Neural cell (in vitro differentiated cells): ENCODE data around the gene LRRIQ4. TPM values are rescaled to one million over a fixed set of nuclear protein-coding genes. Genes with fewer than 3 reads are reported as not detected.

Experiments
- H2AFZ ChIP-seq: fragments of 200-600, 300-800 bp; sonication (generic), shearing (Covaris generic); 2 replicates; pipeline ENCODE4 v1.6.0; 2014; ENCODE audit warnings: low read depth, mild to moderate bottlenecking, antibody characterized with exemption, low read length, moderate library complexity
- H3F3A ChIP-seq: fragments of 200-600 bp; shearing (Covaris generic); 2 replicates; pipeline ENCODE4 v1.6.1; 2016; ENCODE audit warnings: mild to moderate bottlenecking, moderate library complexity, mixed read lengths, antibody characterized with exemption, low read length; ENCODE audit not compliant: insufficient read depth, poor library complexity, severe bottlenecking
- H3K27ac ChIP-seq: fragments of 200-600, 300-800 bp; sonication (generic), shearing (Covaris generic); 2 replicates; pipeline ENCODE4 v1.5.1; 2014; ENCODE audit warnings: mild to moderate bottlenecking, low read length, moderate library complexity
- H3K27me3 ChIP-seq: fragments of 300-800, 200-600 bp; sonication (generic), shearing (Covaris generic); 2 replicates; pipeline ENCODE4 v1.6.0; 2014; ENCODE audit warnings: mild to moderate bottlenecking, low read depth, low read length, moderate library complexity; ENCODE audit not compliant: insufficient read depth
- H3K36me3 ChIP-seq: fragments of 300-800, 200-600 bp; sonication (generic), shearing (Covaris generic); 2 replicates; pipeline ENCODE4 v1.5.1; 2014; ENCODE audit warnings: mild to moderate bottlenecking, antibody characterized with exemption, low read length, moderate library complexity; ENCODE audit not compliant: insufficient read depth
- H3K4me2 ChIP-seq: fragments of 300-800, 200-600 bp; sonication (generic), shearing (Covaris generic); 2 replicates; pipeline ENCODE4 v1.6.0; 2014; ENCODE audit warnings: mild to moderate bottlenecking, low read length
- H3K4me3 ChIP-seq: fragments of 300-800, 200-600 bp; sonication (generic), shearing (Covaris generic); 2 replicates; pipeline ENCODE4 v1.5.1; 2014; ENCODE audit warnings: mild to moderate bottlenecking, low read length, moderate library complexity
- H3K79me2 ChIP-seq: fragments of 200-600 bp; shearing (Covaris generic); replicated peaks from 2 replicates; pipeline ENCODE4 v1.6.0; 2014; ENCODE audit warnings: mild to moderate bottlenecking, low read length, moderate library complexity; ENCODE audit not compliant: insufficient read depth
- H3K9ac ChIP-seq: fragments of 300-800, 200-600 bp; sonication (generic), shearing (Covaris generic); 2 replicates; pipeline ENCODE4 v1.6.1; 2016; ENCODE audit warnings: mild to moderate bottlenecking, low read length, mixed read lengths
- H3K9me2 ChIP-seq: fragments of 200-600 bp; shearing (Covaris generic); 2 replicates; pipeline ENCODE4 v1.6.1; 2016; ENCODE audit warnings: mild to moderate bottlenecking, low read length, mixed read lengths; ENCODE audit not compliant: insufficient read depth
- H3K9me3 ChIP-seq: fragments of 200-600, 300-800 bp; sonication (generic), shearing (Covaris generic); 2 replicates; pipeline ENCODE4 v1.6.1; 2016; ENCODE audit warnings: mild to moderate bottlenecking, mixed run types, low read length, moderate library complexity, mixed read lengths
- H4K20me1 ChIP-seq: fragments of 200-600 bp; shearing (Covaris generic); 2 replicates; pipeline ENCODE4 v1.6.1; 2016; ENCODE audit warnings: mild to moderate bottlenecking, mixed run types; ENCODE audit not compliant: insufficient read depth
- EP300 ChIP-seq: fragments of 450-650 bp; conservative IDR thresholded peaks from 2 replicates; pipeline ENCODE4 v1.6.1; 2014; ENCODE audit warnings: antibody characterized with exemption, mild to moderate bottlenecking, moderate library complexity; ENCODE audit not compliant: poor library complexity, severe bottlenecking
- EZH2 ChIP-seq: fragments of 200-600, 300-800 bp; shearing (Covaris generic), sonication (generic); IDR thresholded peaks from 2 replicates; pipeline ENCODE4 v1.6.1; 2014; ENCODE audit warnings: antibody characterized with exemption, low read length, borderline replicate concordance, mild to moderate bottlenecking; ENCODE audit not compliant: insufficient read depth, poor library complexity, severe bottlenecking
- MXI1 ChIP-seq: fragments of 450-650 bp; conservative IDR thresholded peaks from 2 replicates; pipeline ENCODE4 v1.6.1; 2014; ENCODE audit warnings: antibody characterized with exemption, mild to moderate bottlenecking; ENCODE audit not compliant: poor library complexity, severe bottlenecking
- POLR2AphosphoS5 ChIP-seq: IDR thresholded peaks from 2 replicates; pipeline ENCODE4 v1.6.1; 2012
- RAD21 ChIP-seq: fragments of 450-650 bp; conservative IDR thresholded peaks from 2 replicates; pipeline ENCODE4 v1.6.1; 2014; ENCODE audit warnings: antibody characterized with exemption, mild to moderate bottlenecking, moderate library complexity
- SMC3 ChIP-seq: fragments of 450-650 bp; conservative IDR thresholded peaks from 2 replicates; pipeline ENCODE4 v1.6.1; 2014; ENCODE audit warnings: antibody characterized with exemption, mild to moderate bottlenecking, moderate library complexity; ENCODE audit not compliant: poor library complexity
- TAF1 ChIP-seq: IDR thresholded peaks from 2 replicates; pipeline ENCODE4 v1.6.1; 2012; ENCODE audit warnings: low read depth
- polyA plus RNA-seq: library from polyadenylated mRNA; depleted of rRNA; stranded (reverse); fragments of >200 nt; gene quantifications from 2 replicates; pipeline ENCODE4 v1.2.3, GENCODE V29; 2014
- TF ChIP-seq, protein P1 (sequence below): IDR thresholded peaks from 2 replicates; pipeline ENCODE4 v1.6.1; 2012; ENCODE audit warnings: borderline replicate concordance
- TF ChIP-seq, protein P2 (sequence below): fragments of 450-650 bp; IDR thresholded peaks from 2 replicates; pipeline ENCODE4 v1.5.1; 2014; ENCODE audit warnings: antibody characterized with exemption, mild to moderate bottlenecking, moderate library complexity; ENCODE audit not compliant: poor library complexity, severe bottlenecking

The LRRIQ4 gene
- polyA plus RNA-seq, 1 donor from 2014 or later: not detected

GRCh38 chr3:169838511-169839030, 25.9 kb downstream of the LRRIQ4 start:
- TF ChIP-seq TAF1: no peak
- no peak for TF ChIP-seq SMC3
- TF ChIP-seq RAD21: no peak
- no peak for TF ChIP-seq EP300
- TF ChIP-seq MXI1: no peak
- TF ChIP-seq, protein P1, sequence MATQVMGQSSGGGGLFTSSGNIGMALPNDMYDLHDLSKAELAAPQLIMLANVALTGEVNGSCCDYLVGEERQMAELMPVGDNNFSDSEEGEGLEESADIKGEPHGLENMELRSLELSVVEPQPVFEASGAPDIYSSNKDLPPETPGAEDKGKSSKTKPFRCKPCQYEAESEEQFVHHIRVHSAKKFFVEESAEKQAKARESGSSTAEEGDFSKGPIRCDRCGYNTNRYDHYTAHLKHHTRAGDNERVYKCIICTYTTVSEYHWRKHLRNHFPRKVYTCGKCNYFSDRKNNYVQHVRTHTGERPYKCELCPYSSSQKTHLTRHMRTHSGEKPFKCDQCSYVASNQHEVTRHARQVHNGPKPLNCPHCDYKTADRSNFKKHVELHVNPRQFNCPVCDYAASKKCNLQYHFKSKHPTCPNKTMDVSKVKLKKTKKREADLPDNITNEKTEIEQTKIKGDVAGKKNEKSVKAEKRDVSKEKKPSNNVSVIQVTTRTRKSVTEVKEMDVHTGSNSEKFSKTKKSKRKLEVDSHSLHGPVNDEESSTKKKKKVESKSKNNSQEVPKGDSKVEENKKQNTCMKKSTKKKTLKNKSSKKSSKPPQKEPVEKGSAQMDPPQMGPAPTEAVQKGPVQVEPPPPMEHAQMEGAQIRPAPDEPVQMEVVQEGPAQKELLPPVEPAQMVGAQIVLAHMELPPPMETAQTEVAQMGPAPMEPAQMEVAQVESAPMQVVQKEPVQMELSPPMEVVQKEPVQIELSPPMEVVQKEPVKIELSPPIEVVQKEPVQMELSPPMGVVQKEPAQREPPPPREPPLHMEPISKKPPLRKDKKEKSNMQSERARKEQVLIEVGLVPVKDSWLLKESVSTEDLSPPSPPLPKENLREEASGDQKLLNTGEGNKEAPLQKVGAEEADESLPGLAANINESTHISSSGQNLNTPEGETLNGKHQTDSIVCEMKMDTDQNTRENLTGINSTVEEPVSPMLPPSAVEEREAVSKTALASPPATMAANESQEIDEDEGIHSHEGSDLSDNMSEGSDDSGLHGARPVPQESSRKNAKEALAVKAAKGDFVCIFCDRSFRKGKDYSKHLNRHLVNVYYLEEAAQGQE: no peak
- TF ChIP-seq, protein P2, sequence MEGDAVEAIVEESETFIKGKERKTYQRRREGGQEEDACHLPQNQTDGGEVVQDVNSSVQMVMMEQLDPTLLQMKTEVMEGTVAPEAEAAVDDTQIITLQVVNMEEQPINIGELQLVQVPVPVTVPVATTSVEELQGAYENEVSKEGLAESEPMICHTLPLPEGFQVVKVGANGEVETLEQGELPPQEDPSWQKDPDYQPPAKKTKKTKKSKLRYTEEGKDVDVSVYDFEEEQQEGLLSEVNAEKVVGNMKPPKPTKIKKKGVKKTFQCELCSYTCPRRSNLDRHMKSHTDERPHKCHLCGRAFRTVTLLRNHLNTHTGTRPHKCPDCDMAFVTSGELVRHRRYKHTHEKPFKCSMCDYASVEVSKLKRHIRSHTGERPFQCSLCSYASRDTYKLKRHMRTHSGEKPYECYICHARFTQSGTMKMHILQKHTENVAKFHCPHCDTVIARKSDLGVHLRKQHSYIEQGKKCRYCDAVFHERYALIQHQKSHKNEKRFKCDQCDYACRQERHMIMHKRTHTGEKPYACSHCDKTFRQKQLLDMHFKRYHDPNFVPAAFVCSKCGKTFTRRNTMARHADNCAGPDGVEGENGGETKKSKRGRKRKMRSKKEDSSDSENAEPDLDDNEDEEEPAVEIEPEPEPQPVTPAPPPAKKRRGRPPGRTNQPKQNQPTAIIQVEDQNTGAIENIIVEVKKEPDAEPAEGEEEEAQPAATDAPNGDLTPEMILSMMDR: no peak
- no peaks in the 10 kb centered on the region for H3K36me3 ChIP-seq
- no peaks in the 10 kb centered on the region for H3K9me3 ChIP-seq
- no peak overlapping the region for H3K27ac ChIP-seq
- H3K79me2 ChIP-seq: no peaks in the 10 kb centered on the region
- no peak overlapping the region for H3K9ac ChIP-seq
- no peak overlapping the region for H3K4me3 ChIP-seq
- no peaks in the 10 kb centered on the region for H4K20me1 ChIP-seq
- no peaks in the 10 kb centered on the region for H3K9me2 ChIP-seq
- no peaks in the 10 kb centered on the region for H3K27me3 ChIP-seq
- no peak overlapping the region for H3K4me2 ChIP-seq
- no peaks in the 10 kb centered on the region for H3F3A ChIP-seq
- no peak overlapping the region for H2AFZ ChIP-seq

GRCh38 chr3:169841171-169841570, 28.5 kb downstream of the LRRIQ4 start:
- no peak overlapping the region for H3K9ac ChIP-seq
- H3K27ac ChIP-seq: no peak overlapping the region
- H3K27me3 ChIP-seq: no peaks in the 10 kb centered on the region
- no peaks in the 10 kb centered on the region for H3F3A ChIP-seq
- H3K79me2 ChIP-seq: no peaks in the 10 kb centered on the region
- no peak overlapping the region for H3K4me2 ChIP-seq
- no peak for TF ChIP-seq POLR2AphosphoS5
- TF ChIP-seq EP300: no peak
- no peak for TF ChIP-seq EZH2
- TF ChIP-seq MXI1: no peak
- TF ChIP-seq SMC3: no peak
- TF ChIP-seq, protein P1: no peak
- TF ChIP-seq, protein P2: no peak
- no peak for TF ChIP-seq TAF1
- TF ChIP-seq RAD21: no peak
- no peaks in the 10 kb centered on the region for H3K36me3 ChIP-seq
- H3K9me3 ChIP-seq: no peaks in the 10 kb centered on the region
- H4K20me1 ChIP-seq: no peaks in the 10 kb centered on the region
- H3K4me3 ChIP-seq: no peak overlapping the region
- no peaks in the 10 kb centered on the region for H3K9me2 ChIP-seq
- no peak overlapping the region for H2AFZ ChIP-seq
